HG03135 (cell line): ENCODE measurements around the gene MUC4.
"Not testable (repeated sequence)": the region's sequence is repeated elsewhere in the genome, so short reads cannot be mapped to it uniquely, and the experiment has no call there.

Experiments used
- ATAC-seq: cut with Tn5 transposase; IDR thresholded peaks from one replicate; pipeline ENCODE4 v1.9.1; 2021; ENCODE audit warnings: mild to moderate bottlenecking, moderate library complexity; ENCODE audit not compliant: unreplicated experiment

The MUC4 gene

GRCh38 chr3:195720831-195721506 is 90.8 kb downstream of the MUC4 start, which contains the start of gene MUC20:
Gene MUC20 (plus strand): TSS chr3:195720978. CDS start chr3:195721008, 30 bp downstream.
- not testable (repeated sequence) for ATAC-seq

DNA sequence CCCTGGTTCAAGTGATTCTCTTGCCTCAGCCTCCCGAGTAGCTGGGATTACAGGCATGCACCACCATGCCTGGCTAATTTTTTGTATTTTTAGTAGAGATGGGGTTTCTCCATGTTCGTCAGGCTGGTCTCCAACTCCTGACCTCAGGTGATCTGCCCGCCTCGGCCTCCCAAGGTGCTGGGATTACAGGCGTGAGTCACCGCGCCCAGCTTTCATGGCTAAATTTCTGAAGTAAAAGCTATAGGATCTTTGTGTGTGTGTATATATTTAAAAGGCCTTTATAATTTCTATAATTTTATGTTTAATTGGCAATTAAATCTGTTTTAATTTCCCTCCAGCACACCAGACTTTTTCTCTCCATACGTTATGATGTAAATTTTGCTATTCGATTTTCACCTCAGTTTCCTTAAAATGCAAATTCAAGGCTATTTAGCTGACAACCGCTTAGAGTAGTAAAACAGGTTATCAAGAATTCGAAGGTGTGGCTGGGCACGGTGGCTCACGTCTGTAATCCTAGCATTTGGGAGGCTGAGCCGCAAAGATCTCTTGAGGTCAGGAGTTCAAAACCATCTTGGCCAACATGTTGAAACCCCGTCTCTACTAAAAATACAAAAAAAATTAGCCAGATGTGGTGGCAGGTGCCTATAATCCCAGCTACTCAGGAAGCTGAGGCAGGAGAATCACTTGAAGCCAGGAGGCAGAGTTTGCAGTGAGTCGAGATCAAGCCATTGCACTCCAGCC is 92.0 kb downstream of the MUC4 start:
- not testable (repeated sequence) for ATAC-seq

DNA sequence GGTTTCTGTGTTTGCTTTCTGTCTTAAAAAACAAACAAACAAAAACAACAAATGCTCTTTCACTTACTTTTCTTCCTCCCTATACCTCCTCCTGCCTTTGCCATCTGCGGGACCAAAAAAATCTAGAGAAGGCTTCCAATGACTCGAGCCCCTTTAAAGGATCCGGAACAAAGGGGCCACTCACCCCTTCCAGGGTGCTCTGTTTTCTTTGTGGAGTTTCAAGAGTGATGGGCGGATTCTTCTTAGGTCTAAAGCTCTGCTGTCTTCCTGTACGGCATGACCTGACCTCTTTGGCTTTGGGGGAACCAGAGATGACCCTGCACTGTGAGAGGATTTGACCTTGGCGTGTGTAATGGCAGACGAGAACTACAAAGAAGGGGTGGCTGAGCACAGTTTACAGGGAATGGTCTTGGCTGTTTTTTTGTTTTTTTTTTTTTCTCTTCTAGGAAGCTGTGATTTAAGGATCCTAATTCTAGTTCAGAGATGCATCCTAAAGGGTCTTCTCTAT is 93.2 kb downstream of the MUC4 start:
- no peak for ATAC-seq

DNA sequence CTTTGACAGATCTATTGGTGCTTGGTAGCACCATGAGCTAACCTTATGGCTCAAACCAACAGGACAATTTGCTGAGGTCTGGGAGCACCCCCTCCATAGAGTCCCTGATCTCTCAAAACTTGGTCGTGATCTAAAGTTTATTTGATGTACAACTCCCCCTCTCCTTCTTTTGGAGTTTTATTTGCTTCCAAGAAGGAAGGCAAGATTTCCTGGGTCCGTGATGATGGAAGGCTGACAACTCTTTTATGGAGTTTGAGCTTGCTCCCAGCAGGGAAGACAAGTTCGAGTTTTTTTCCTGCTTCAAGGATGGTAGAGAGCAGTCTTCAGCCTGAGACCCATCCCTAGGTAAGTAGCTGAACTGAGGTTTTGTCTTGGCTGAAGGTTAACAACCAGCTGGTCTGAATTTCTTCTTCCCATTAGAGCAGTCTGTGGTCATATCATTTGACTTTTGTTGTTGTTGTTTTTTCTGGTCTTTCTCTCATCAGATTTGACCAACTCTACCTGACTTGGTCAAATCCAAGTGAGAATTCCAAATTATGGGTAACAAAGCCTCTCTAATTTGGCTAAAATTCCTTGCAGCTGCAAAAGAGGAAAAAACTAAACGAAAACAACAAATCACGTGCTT is 93.8 kb downstream of the MUC4 start:
- no peak for ATAC-seq

DNA sequence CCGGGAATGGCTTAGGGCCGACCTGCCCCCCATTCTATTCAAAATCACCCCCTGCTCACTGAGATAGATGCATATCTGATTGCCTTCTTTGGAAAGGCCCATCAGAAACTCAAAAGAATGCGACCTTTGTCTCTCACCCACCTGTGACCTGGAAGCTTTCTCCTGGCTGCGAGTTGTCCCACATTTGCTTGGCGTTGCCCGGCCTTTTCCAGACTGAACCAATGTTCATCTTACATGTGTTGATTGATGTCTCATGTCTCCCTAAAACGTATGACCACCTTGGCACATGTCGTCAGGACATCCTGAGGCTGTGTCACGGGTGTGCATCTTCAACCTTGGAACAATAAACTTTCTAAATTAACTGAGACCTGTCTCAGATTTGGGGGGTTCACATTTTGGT is 94.3 kb downstream of the MUC4 start:
- no peak for ATAC-seq

GRCh38 chr3:195715583-195716266 is 96.0 kb downstream of the MUC4 start:
- no peak for ATAC-seq

- no peak for ATAC-seq
These were observed 96.6 kb downstream of the MUC4 start for GRCh38 chr3:195715134-195715533.

DNA sequence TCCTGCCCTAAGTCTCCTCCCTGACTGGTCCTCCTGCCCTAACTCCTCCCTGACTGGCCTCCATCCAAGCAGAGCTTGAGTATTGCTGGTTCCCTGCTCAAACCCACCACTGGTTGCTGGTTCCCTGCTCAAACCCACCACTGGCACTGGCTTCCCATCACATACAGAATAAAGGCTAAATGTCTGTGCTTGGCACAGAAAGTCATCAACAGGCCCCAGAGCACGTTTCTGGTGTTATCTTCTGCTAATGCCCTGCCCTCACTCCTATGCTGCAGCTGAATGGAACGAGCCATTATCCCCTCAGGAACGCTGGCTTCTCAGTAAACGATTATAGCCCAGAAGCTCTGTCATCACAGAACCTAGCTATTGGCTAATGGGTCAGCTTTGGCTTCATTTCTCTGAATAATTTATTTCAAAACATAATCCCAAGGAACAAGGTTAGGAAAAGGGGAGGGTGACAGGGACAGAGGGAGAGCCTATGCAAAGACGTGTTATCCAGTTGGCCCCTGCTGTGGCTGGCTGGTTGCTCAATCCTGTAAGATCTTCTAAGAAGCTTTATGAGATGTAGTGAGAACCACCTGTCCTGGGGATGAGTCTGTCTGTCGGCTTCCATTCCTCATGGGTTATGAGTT is 97.2 kb downstream of the MUC4 start:
- no peak for ATAC-seq

GRCh38 chr3:195713150-195713549 is 98.6 kb downstream of the MUC4 start:
- not testable (repeated sequence) for ATAC-seq

- not testable (repeated sequence) for ATAC-seq
These were observed 99.2 kb downstream of the MUC4 start for GRCh38 chr3:195712535-195712910.

DNA sequence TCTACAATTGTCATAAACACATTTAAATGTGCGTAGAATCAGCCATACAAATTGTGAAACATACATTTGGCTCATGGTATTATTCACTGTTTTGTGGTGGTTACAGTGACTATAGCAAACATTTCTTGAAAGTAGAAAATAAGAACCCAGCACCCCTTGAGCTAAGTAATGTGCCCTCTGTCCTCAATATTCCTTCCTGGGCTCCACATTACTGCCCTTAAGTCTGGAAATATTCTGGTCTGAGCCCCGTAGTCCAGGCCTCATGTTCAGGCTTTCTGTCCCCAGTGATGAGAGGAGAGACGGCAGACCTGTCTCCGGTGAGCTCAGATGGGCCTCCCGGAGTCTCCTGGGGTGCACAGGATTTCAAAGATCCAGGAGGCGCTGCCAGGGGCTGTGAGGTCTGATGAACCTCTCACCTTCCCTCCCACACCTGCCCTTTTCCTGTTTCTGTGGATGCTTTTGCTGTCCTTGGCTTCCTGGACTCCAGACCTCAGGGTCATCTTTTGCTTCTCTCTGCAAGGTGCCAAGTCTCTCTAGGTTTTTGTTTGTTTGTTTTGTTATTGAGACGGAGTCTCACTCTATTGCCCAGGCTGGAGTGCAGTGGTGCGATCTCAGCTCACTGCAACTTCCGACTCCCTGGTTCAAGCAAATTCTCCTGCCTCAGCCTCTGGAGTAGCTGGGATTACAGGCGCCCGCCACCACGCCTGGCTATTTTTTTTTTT is 99.8 kb downstream of the MUC4 start:
- no peak for ATAC-seq

- not testable (repeated sequence) for ATAC-seq
These were observed 100.5 kb downstream of the MUC4 start for GRCh38 chr3:195711091-195711812.

- not testable (repeated sequence) for ATAC-seq
These were observed 101.4 kb downstream of the MUC4 start for GRCh38 chr3:195710126-195710905.

DNA sequence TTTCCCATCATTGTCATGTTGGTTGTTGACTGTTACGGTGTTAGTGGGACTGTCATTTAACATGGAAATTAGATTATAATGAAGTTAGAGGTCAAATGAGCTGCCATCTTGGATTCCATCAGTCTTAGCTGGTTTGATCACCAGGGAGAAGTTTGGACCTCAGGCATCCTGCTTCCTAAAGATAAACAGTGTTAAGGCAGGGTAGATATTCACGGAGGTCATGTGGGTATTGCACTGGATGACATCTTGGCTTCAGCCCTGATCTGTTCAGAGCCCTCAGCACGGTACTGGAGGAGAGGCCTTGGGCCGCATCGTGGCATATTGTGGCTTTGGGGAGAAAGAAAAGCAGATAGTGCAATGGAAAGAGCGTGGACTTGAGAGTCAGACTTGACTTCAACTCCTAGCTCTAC is 102.0 kb downstream of the MUC4 start:
- ATAC-seq = no peak

- no peak for ATAC-seq
These were observed 102.9 kb downstream of the MUC4 start for GRCh38 chr3:195708626-195709481.

GRCh38 chr3:195708061-195708460 is 103.7 kb downstream of the MUC4 start:
- ATAC-seq = no peak

- ATAC-seq = no peak
These were observed 106.4 kb downstream of the MUC4 start for GRCh38 chr3:195705081-195705991.
